SIG-M5 treated with dmso at 0.1 percent for 504 hours (cell line): Measurements from ENCODE around the gene KANK2.
"Not testable (repeated sequence)": the region's sequence is repeated elsewhere in the genome, so short reads cannot be mapped to it uniquely, and the experiment has no call there.

ENCODE experiments used
- DNase-seq: peaks from one replicate; lab custom pipeline; 2025; ENCODE audit not compliant: unreplicated experiment; lab: John Stamatoyannopoulos, UW

The KANK2 gene

DNA sequence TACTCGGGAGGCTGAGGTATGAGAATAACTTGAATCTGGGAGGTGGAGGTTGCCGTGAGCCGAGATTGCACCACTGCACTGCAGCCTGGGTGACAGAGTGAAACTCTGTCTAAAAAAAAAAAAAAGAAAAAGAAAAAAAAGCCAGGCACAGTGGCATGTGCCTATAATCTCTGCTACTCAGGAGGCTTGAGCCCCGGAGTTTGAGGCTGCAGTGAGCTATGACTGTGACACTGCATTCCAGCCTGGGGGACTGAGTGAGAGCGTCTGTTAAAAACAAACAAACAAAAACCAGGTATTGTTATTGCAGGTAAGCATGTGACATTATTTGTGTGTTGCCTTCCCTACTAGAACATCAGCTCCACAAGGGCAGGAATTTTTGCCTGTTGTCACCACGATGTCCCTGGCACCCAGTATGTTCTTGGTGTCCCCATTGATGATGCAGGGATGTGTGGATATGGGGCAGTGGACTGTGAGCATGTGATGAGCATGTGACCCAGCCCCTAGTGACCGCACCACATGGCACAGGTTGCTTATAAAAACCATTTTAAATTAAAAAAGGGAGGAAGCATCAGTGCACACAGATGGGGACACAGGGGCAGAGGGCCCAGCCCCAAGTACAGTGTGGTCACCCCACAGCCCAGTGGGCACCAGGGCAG is 1.6 kb upstream of the KANK2 start:
- no peak for DNase-seq

- no peak for DNase-seq
Observed at GRCh38 chr19:11198175-11198534, 810 bp upstream of the KANK2 start.

- DNase-seq: no peak
Observed at GRCh38 chr19:11196406-11197287, 698 bp downstream of the KANK2 start.

- DNase-seq: no peak
Observed at GRCh38 chr19:11195681-11196080, 1.7 kb downstream of the KANK2 start.

DNA sequence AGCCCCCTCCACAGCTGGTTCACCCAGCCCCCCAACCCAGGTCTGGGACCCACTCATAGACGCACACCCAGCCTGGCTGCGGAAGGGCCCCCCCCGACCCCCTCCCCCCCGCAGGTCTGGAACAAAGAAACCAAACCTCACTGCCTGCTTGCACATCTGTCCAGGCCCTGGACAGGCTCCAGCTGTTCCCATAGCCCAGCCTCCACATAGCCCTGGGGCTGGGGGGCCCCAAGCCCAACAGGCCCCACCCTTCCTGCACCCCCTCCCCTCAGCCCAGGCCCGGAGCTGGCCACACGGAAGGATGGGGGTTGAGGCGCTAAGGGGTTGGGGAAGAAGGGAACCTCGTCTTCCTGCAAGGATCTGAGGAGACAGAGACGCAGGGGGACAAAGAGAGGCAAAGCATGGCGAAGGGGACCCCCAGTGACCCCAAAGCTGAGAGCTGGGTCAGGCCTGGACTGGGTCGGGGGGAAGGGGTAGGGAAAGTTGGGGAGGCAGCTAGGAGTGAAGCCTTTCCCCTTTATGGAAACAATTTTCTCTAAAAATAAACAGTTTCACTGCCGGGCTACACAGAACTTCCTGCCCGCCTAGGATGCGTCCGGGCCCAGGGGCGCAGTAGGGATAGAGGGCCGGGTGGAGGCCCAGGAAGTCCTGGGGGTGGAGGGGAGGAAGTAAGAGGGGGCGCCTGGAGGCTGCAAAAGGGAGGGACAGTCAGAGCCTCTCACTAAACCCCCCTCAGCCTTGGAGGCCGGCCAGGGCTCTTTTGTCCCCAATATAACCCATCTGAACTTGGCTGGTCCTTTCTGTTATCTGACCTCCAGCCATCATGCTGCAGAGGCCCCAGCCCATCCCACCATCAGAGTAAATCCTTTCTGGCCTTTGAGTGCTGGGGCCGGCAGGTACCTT is 2.4 kb downstream of the KANK2 start:
- DNase-seq: no peak

- DNase-seq: no peak
Observed at GRCh38 chr19:11194173-11194572, 3.2 kb downstream of the KANK2 start.

DNA sequence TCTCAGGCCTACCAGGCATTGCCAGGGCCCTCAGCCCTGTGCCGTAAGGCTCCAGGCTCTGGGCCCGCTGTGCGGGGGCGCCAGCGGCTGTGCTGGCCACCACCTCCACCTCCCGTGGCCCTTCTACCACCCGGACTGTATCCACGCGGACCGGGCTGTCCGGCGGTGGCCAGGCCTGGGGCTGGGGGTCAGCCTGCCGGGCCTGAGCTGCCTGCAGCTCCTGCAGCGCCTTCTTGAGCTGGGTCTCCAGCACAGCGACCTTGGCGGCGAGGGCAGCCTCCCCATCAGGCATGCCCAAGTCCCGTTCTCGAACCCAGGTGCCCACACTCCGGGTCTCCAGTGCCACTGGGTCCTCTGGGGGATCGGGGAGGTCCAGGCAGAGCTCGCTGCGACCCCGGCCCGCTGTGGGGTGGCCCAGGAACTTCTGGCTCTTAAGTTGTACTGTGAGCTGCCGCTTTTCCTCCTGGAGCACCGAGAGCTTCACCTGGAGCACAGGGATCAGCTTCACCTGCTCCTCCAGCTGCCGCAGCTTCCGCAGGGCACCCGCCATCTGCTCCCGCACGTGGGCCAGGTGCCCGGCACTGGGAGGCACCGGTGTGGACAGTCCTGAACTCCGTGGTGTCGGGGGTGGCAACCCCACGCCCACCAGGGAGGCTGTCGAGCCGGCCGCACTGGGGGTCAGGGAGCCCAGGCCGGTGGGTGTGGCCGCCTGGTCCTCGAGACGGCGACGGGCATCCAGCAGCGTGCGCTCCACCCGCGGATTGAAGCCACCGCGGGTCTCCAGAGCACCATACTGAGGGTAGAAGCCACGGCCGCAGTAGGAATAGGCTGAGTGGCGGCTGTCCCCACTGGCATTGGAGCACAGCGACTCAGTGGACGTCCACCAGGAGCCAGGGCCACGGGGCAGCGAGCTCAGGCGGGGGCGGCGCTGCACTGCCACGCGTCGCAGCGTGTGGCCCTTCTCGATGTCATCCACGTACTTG is 4.1 kb downstream of the KANK2 start:
- no peak for DNase-seq

DNA sequence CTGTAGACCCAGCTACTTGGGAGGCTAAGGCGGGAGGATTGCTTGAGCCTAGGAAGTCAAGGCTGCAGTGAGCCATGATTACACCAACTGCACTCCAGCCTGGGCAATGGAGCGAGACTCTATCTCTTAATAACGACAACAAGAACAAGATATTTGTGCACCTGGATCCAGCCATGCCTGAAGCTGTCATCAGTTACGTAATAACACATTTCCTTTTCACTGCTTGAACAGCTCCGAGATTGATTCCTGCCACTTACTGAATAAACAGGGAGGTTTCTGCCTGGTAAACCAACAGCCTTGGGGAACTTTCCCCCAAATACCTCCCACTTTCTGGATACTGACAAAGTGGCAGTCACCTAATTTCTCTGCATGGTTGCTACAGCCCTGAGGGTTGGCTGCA is 5.4 kb downstream of the KANK2 start:
- DNase-seq: no peak

- DNase-seq: no peak
Observed at GRCh38 chr19:11191273-11191755, 6.0 kb downstream of the KANK2 start.

DNA sequence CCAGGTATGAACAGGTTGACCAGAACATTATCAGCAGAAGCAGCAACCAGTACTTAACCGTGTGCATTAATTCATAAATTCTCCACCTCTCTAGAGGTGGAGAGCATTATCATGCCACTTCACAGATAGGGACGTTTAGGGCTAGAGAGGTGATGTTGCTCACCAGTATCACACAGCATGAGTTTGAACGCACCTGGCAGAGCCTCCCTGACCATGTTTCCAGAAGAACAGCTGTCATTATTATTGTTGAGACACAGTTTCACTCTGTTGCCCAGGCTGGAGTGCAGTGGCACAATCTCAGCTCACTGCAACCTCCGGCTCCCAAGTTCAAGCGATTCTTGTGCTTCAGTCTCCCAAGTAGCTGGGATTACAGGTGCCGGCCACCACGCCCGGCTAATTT is 6.8 kb downstream of the KANK2 start:
- no peak for DNase-seq

DNA sequence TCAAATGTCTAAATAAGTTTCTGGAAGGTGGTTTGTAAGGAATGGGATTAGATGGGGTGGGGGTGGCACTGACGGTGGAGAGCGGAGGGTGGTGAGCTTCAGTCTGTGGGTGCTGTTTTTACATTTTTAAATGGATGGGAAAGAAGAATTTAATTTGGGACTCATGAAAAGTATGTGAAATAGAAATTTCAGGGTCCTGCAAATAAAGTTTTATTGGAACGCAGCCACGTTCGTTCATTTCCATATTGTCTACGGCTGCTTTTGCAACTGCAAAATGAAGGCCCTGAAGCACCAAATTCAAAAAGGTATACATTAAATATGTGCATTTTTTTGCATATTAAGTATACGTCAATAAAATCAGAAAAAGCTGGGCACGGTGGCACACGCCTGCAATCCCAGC is 9.9 kb downstream of the KANK2 start:
- DNase-seq: no peak

DNA sequence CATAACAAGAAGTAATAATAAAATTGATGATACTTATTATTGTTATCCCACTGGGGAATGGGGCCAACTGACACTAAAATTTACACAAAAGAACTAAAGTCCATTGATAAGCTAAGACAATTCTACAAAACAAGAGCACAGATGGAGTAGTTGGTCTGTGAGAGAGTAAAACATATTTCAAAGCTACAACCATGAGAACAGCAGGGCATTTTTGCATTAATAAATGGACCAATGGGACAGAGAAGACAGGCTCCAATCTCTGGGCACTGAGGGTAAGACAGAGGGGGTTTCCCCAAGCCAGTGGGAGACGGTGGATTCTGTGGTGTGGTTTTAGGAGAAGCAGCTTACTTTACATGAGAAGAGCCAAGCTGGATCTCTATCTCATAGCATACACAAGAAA is 14.4 kb downstream of the KANK2 start:
- DNase-seq: no peak

- DNase-seq: no peak
Observed at GRCh38 chr19:11181488-11181887, 15.9 kb downstream of the KANK2 start.

- DNase-seq: not testable (repeated sequence)
Observed at GRCh38 chr19:11180975-11181374, 16.4 kb downstream of the KANK2 start.

GRCh38 chr19:11180346-11180745 is 17.0 kb downstream of the KANK2 start:
- no peak for DNase-seq

GRCh38 chr19:11179716-11180297 is 17.5 kb downstream of the KANK2 start:
- DNase-seq: no peak

DNA sequence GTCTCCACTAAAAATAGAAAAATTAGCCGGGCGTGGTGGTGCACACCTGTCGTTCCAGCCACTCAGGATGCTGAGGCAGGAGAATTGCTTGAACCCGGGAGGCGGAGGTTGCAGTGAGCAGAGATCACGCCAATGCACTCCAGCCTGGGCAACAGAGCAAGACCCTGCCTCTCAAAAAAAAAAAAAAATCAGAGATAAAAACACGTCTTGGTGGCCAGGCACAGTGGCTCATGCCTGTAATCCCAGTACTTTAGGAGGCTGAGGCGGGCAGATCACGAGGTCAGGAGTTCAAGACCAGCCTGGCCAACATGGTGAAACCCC is 18.2 kb downstream of the KANK2 start:
- DNase-seq: not testable (repeated sequence)

DNA sequence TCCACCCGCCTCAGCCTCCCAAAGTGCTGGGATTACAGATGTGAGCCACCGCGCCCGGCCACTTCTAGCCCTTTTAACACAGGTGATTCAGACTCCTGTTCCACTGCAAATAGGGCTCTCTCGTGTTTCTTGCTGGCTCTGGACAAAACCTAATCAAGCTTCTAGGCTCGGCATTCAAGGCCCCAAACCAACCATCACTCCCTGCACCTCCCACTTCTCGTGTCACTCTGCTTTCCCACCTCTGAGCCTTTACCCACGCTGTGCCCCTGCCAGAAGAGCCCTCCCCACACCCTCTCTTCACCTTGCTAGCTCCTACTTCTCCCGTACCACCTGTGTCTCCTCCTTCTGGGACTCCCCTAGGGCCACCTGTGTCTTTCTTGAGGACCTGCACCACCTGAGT is 19.8 kb downstream of the KANK2 start:
- DNase-seq: no peak

- DNase-seq: no peak
Observed at GRCh38 chr19:11176466-11177193, 20.7 kb downstream of the KANK2 start.
